Vagina (tissue), 2 donors: ENCODE results near the gene CEP63. TPM values are rescaled to one million over a fixed set of nuclear protein-coding genes. Genes with fewer than 3 reads are reported as not detected.

Source experiments
- DNase-seq, 2 donors: peaks; one replicate each; pipeline ENCODE4 v3.0.0-alpha.2; 2017; ENCODE audit errors: extremely low spot score in 2 of 2
- H3K27ac ChIP-seq: fragments of 200-600 bp; sonication (generic); one replicate; pipeline ENCODE4 v1.5.1; 2019
- H3K27me3 ChIP-seq: fragments of 200-600 bp; sonication (generic); one replicate; pipeline ENCODE4 v1.5.1; 2019
- H3K36me3 ChIP-seq, 2 donors: fragments of 200-600 bp; sonication (generic); one replicate each; pipeline ENCODE4 v1.5.1; 2017 to 2019
- H3K4me1 ChIP-seq: fragments of 200-600 bp; sonication (generic); one replicate; pipeline ENCODE4 v1.5.1; 2019
- H3K4me3 ChIP-seq, 2 donors: fragments of 200-600 bp; sonication (generic); 1 replicate in 1 of 2; 2 replicates in 1 of 2; pipeline ENCODE4 v1.5.1; 2016 to 2019
- H3K9me3 ChIP-seq: fragments of 200-600 bp; sonication (generic); one replicate; pipeline ENCODE4 v1.5.1; 2019
- POLR2A ChIP-seq, 2 donors: fragments of 450-650 bp; IDR thresholded peaks; one replicate each; pipeline ENCODE4 v1.6.1; 2017; ENCODE audit warnings: antibody characterized with exemption in 2 of 2, mild to moderate bottlenecking in 2 of 2, moderate library complexity in 2 of 2
- POLR2AphosphoS5 ChIP-seq, 2 donors: sonication (generic); formaldehyde crosslinking; IDR thresholded peaks; one replicate each; pipeline ENCODE4 v1.9.0; 2017; ENCODE audit warnings: antibody characterized with exemption in 2 of 2, mild to moderate bottlenecking in 2 of 2, low read depth in 1 of 2; ENCODE audit not compliant: insufficient read depth in 1 of 2
- intact Hi-C: fragments of 100-400 bp; cut with DNase I; formaldehyde crosslinking; loops from one replicate; pipeline ENCODE4 v1.15.1; 2023
- total RNA-seq: library from RNA; depleted of rRNA; stranded (reverse); fragments of >200 nt; gene quantifications from one replicate; pipeline ENCODE4 v1.2.3, GENCODE V29; 2016
- TF ChIP-seq, protein P1 (sequence below), 3 experiments: fragments of 450-650 bp in 2 of 3; fragments of 200-600 bp in 1 of 3; sonication (generic) in 1 of 3; IDR thresholded peaks; one replicate each; pipeline ENCODE4 v1.5.1; 2017 to 2019; ENCODE audit warnings: antibody characterized with exemption in 3 of 3, mild to moderate bottlenecking in 2 of 3, moderate library complexity in 2 of 3

Gene CEP63
- total RNA-seq, 1 donor from 2014 or later = 12.5 TPM

DNA sequence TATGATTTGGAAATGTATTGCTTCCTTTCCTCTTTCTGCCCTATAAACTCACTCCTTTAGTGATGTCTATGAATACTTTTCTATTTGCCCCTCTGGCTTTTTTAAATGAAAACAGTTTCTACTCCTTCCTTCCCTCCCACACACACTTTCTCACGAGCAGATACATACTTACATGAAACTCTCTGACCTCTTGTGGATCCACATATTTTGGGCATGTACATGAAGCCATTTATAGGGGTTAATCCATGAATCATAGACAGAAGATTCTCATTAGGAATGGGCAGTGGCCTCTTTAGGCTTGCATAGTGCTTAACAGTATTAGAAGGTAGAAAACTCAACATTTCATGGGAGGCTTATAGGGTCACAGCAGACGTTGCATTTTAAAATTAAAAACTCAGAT, 24.9 kb upstream of the CEP63 start:
- Histone ChIP-seq H3K27me3 (no peaks in the 10 kb centered on the region), H3K4me3 (no peak overlapping the region), H3K9me3 (no peaks in the 10 kb centered on the region), H3K4me1 (peaks cover 46% of the 10 kb centered on the region), H3K36me3 (no peaks in the 10 kb centered on the region), H3K27ac (peak overlapping the region; percentile 9)
- no peak for DNase-seq
- TF ChIP-seq, protein P1, sequence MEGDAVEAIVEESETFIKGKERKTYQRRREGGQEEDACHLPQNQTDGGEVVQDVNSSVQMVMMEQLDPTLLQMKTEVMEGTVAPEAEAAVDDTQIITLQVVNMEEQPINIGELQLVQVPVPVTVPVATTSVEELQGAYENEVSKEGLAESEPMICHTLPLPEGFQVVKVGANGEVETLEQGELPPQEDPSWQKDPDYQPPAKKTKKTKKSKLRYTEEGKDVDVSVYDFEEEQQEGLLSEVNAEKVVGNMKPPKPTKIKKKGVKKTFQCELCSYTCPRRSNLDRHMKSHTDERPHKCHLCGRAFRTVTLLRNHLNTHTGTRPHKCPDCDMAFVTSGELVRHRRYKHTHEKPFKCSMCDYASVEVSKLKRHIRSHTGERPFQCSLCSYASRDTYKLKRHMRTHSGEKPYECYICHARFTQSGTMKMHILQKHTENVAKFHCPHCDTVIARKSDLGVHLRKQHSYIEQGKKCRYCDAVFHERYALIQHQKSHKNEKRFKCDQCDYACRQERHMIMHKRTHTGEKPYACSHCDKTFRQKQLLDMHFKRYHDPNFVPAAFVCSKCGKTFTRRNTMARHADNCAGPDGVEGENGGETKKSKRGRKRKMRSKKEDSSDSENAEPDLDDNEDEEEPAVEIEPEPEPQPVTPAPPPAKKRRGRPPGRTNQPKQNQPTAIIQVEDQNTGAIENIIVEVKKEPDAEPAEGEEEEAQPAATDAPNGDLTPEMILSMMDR (IDR thresholded peaks at IDR 0.05) = no peak
- no peak for TF ChIP-seq POLR2AphosphoS5 (IDR thresholded peaks at IDR 0.05; ENCODE audit: insufficient read depth in 1 of 2, low read depth in 1 of 2)
- TF ChIP-seq POLR2A (IDR thresholded peaks at IDR 0.05) = no peak
- intact Hi-C loops = loop anchor here (5.0 kb wide), 1 partner anchor 149 kb away; no protein-coding TSS in a partner anchor

DNA sequence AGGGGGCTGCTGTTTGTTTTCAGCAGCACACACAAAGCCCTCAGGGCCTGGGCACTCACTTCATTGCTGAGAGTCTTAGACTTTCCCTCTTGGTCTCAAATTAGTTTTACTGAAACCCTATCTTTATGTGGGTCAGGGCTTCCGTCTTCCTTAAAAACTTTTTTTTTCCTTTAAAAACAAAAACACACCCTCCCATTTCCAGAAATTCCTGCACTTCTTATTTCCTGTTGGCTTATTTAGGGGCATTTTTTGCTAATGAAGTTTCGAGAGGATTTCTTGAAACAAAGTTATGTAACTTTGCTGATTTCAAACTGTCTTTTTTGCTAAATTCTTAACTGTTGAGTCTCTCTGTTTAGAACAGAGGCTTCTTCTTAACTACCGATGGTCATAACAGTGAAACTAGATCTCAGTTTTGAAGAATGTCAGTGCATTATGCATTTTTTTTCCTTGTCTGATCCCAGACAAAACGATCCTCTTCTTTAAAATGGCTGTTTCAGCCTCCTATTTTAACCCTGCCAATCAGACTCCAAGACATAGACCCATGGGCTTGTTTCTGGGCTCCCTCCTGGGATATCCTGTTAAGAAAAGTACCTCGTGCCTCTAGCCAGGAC, 23.4 kb upstream of the CEP63 start:
- intact Hi-C loops = loop anchor here (5.0 kb wide), 1 partner anchor 150 kb away; no protein-coding TSS in a partner anchor
- no peak overlapping the region for H3K4me3 ChIP-seq

DNA sequence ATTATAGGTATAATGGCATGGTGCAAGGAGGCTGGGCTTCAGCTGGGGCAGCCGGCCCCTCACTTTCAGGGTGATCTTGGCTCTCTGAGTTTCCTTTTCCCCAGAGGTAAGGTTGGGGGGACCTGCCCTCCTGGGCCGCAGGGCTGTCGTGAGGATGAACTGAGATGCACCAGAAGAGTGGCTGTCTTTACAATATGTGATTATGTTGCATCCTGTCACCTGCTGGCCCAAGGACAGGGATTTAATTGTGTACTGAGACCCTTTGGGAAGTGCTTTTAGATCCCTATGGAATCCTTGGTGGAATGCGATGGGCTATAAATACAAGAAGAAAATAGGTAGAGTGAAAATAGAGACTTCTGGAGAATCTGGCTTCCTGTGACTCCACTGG, 22.2 kb upstream of the CEP63 start:
- DNase-seq = no peak
- H3K4me3 ChIP-seq = no peak overlapping the region
- H3K27ac ChIP-seq = peak overlapping the region; percentile 71
- no peaks in the 10 kb centered on the region for H3K36me3 ChIP-seq
- TF ChIP-seq, protein P1 (IDR thresholded peaks at IDR 0.05) = no peak
- TF ChIP-seq POLR2A (IDR thresholded peaks at IDR 0.05) (no peak), POLR2AphosphoS5 (IDR thresholded peaks at IDR 0.05; ENCODE audit: insufficient read depth in 1 of 2, low read depth in 1 of 2) (no peak)
- no peaks in the 10 kb centered on the region for H3K9me3 ChIP-seq
- no peaks in the 10 kb centered on the region for H3K27me3 ChIP-seq
- intact Hi-C loops = loop anchor here (2.0 to 5.0 kb wide), 2 partner anchors 89 to 151 kb away; partner anchors contain the start of gene AMOTL2
- H3K4me1 ChIP-seq = peaks cover 46% of the 10 kb centered on the region

More for the DNA sequence above, 23.4 kb upstream of the CEP63 start:
- Histone ChIP-seq H3K9me3 (no peaks in the 10 kb centered on the region), H3K27ac (peak overlapping the region; percentile 71), H3K4me1 (peaks cover 46% of the 10 kb centered on the region), H3K27me3 (no peaks in the 10 kb centered on the region), H3K36me3 (no peaks in the 10 kb centered on the region)
- DNase-seq = no peak
- no peak for TF ChIP-seq POLR2A (IDR thresholded peaks at IDR 0.05)
- peak in 1 of 2 donors; percentile 44 for TF ChIP-seq POLR2AphosphoS5 (IDR thresholded peaks at IDR 0.05; ENCODE audit: insufficient read depth in 1 of 2, low read depth in 1 of 2)

DNA sequence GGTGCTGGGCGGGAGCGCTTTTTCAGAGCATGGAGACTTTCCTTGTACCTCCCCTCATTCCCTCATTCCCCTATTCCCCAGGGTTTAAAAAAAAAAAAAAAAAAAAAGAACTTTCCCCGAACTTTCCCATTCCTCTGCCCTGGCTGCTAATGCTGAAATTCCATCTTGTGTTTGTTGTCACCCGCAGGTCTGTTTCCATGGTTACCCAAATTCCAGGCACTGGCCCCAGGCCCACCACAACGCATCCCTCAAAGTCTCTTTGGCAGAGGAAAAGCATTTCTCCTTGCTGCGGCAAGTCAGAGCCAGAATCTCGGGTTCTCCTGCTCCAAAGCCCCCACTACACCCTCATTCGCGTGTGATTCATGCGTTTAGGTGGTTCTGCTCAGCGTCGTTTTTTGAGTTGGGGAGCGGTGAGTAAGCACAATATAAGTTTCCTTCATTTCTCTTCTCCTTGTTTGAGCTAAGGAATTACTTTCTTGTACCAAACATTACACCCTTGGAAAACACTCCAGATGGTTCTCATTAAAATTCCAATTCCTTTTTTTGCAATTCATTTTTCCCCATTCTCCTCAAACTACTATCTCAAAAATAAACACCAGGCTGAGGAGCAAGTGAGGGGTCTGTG, 21.7 kb upstream of the CEP63 start:
- Histone ChIP-seq H3K4me3 (no peak overlapping the region), H3K9me3 (no peaks in the 10 kb centered on the region), H3K36me3 (no peaks in the 10 kb centered on the region), H3K4me1 (peaks cover 46% of the 10 kb centered on the region), H3K27ac (peak overlapping the region; percentile 71), H3K27me3 (no peaks in the 10 kb centered on the region)
- intact Hi-C loops = loop anchor here (2.0 to 5.0 kb wide), 2 partner anchors 89 to 152 kb away; partner anchors contain the start of gene AMOTL2
- DNase-seq = peak in 1 of 2 donors; percentile 95
- TF ChIP-seq POLR2AphosphoS5 (IDR thresholded peaks at IDR 0.05; ENCODE audit: insufficient read depth in 1 of 2, low read depth in 1 of 2) (peak in 1 of 2 donors; percentile 11), POLR2A (IDR thresholded peaks at IDR 0.05) (no peak)
- TF ChIP-seq, protein P1 (IDR thresholded peaks at IDR 0.05) = no peak

DNA sequence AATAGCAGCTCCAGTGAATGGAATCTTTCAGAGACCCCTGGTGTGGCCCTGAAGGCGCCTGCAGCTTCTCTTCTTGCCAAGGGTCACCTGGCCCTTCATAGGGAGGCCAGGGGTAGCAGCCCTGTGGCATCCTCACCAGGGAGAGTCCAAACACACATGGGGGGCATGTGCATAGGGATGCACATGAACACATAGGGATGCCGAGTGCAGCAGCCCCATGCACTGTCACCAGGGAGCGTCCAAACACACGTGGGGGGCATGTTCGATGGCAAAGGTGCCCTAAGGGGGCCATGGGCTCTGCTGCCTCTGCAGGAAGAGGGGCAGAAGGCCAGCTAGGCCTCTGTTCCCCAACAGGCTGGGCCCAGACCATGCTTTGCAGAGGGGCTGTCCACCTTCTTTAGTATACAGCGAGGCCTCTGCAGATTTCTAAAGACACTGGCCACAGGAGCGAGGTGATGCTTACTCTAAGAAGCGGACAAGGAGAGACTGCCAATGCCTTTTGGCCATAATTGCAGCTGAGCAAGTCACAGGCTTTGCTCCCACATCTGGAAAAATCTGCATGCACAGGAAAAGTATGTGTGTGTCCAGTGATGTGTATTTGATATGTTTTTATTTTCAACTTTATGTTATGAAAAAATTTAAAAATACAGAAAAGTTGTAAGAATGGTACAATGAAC, 21.0 kb upstream of the CEP63 start:
- Histone ChIP-seq H3K4me1 (peaks cover 46% of the 10 kb centered on the region), H3K36me3 (no peaks in the 10 kb centered on the region), H3K9me3 (no peaks in the 10 kb centered on the region), H3K4me3 (no peak overlapping the region), H3K27me3 (no peaks in the 10 kb centered on the region), H3K27ac (peak overlapping the region; percentile 71)
- TF ChIP-seq, protein P1 (IDR thresholded peaks at IDR 0.05) = no peak
- TF ChIP-seq POLR2A (IDR thresholded peaks at IDR 0.05) (no peak), POLR2AphosphoS5 (IDR thresholded peaks at IDR 0.05; ENCODE audit: insufficient read depth in 1 of 2, low read depth in 1 of 2) (no peak)
- intact Hi-C loops = loop anchor here (2.0 to 5.0 kb wide), 2 partner anchors 90 to 153 kb away; partner anchors contain the start of gene AMOTL2
- DNase-seq = no peak
